Ascending aorta (tissue), 2 donors: ENCODE measurements around the gene MARK3. TPM values are rescaled to one million over a fixed set of nuclear protein-coding genes. Genes with fewer than 3 reads are reported as not detected.

ENCODE experiments used
- DNase-seq, 2 donors: peaks; one replicate each; pipeline ENCODE4 v3.0.0-alpha.2; 2019; ENCODE audit warnings: low spot score in 2 of 2
- H3K27ac ChIP-seq, 2 donors: fragments of 200-600 bp; sonication (generic); one replicate each; pipeline ENCODE4 v1.5.1; 2016 to 2017; ENCODE audit warnings: mild to moderate bottlenecking in 1 of 2
- H3K27me3 ChIP-seq: fragments of 200-600 bp; sonication (generic); one replicate; pipeline ENCODE4 v1.5.1; 2017
- H3K36me3 ChIP-seq, 2 donors: fragments of 200-600 bp; sonication (generic); one replicate each; pipeline ENCODE4 v1.5.1; 2016
- H3K4me1 ChIP-seq, 2 donors: fragments of 200-600 bp; sonication (generic); one replicate each; pipeline ENCODE4 v1.5.1; 2016 to 2017; ENCODE audit warnings: mild to moderate bottlenecking in 1 of 2
- H3K4me3 ChIP-seq, 2 donors: fragments of 200-600 bp; sonication (generic); one replicate each; pipeline ENCODE4 v1.5.1; 2016 to 2017; ENCODE audit warnings: mild to moderate bottlenecking in 1 of 2
- H3K9me3 ChIP-seq, 2 donors: fragments of 200-600 bp; sonication (generic); one replicate each; pipeline ENCODE4 v1.5.1; 2016
- intact Hi-C: fragments of 100-400 bp; cut with DNase I; formaldehyde crosslinking; loops from one replicate; pipeline ENCODE4 v1.15.1; 2023
- total RNA-seq: library from RNA; depleted of rRNA; stranded (reverse); fragments of >200 nt; gene quantifications from one replicate; pipeline ENCODE4 v1.1.0, GENCODE V29; 2016
- TF ChIP-seq, protein P1 (sequence below), 3 experiments: fragments of 200-600 bp in 2 of 3; fragments of 450-650 bp in 1 of 3; sonication (generic) in 2 of 3; IDR thresholded peaks; one replicate each; pipeline ENCODE4 v1.5.1; 2016 to 2019; ENCODE audit warnings: antibody characterized with exemption in 3 of 3, mild to moderate bottlenecking in 1 of 3, moderate library complexity in 1 of 3

MARK3 gene
- total RNA-seq, 1 donor from 2014 or later = 78.1 TPM

DNA sequence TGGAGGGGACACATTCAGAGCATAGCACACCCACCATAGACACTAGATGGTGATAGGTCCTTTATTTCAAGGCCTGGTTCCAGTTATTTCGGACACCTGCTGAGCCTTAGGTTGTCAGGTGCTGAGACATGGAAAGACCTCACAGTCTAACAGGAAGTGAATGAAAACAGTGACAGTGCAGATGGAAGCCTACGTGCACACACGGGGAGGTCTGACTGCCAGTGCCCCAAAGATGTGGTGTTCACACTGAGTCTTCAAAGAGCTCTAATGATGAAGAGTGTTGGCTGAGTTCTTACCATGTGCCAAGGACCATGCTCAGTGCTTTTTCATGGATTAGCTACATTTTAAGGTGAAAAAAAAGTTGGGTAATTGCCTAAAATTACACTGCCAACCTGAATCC, 90.8 kb downstream of the MARK3 start:
- H3K27me3 ChIP-seq = no peaks in the 10 kb centered on the region
- intact Hi-C loops = no loop called here
- H3K4me1 ChIP-seq = no peaks in the 10 kb centered on the region

DNA sequence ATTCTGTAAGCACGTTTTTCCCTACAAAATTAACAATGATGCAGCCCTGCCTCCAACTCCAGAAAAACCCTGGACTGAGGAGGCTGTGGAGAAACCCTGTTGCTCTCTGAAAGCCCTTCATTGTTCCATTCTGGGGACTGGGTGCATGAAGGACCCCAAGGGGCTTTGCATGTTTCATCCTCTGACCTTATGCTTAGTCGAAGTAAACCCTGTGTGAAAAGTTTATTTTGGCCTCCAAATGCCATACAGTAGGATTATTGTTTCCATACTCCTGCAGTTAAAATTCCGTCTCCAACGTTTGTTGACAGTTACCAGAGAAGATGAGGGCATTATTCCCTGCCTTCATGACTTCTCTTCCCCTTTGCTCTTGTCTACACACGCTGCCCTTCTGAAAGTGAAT, 91.4 kb downstream of the MARK3 start:
- no peak for DNase-seq
- Histone ChIP-seq H3K27me3 (no peaks in the 10 kb centered on the region), H3K27ac (no peak overlapping the region), H3K9me3 (no peaks in the 10 kb centered on the region), H3K4me1 (no peaks in the 10 kb centered on the region), H3K4me3 (no peak overlapping the region), H3K36me3 (peaks cover 52% of the 10 kb centered on the region in 2 donors)
- intact Hi-C loops = no loop called here
- TF ChIP-seq, protein P1, sequence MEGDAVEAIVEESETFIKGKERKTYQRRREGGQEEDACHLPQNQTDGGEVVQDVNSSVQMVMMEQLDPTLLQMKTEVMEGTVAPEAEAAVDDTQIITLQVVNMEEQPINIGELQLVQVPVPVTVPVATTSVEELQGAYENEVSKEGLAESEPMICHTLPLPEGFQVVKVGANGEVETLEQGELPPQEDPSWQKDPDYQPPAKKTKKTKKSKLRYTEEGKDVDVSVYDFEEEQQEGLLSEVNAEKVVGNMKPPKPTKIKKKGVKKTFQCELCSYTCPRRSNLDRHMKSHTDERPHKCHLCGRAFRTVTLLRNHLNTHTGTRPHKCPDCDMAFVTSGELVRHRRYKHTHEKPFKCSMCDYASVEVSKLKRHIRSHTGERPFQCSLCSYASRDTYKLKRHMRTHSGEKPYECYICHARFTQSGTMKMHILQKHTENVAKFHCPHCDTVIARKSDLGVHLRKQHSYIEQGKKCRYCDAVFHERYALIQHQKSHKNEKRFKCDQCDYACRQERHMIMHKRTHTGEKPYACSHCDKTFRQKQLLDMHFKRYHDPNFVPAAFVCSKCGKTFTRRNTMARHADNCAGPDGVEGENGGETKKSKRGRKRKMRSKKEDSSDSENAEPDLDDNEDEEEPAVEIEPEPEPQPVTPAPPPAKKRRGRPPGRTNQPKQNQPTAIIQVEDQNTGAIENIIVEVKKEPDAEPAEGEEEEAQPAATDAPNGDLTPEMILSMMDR (IDR thresholded peaks at IDR 0.05) = no peak

More for the DNA sequence above, 90.8 kb downstream of the MARK3 start:
- Histone ChIP-seq H3K27ac (no peak overlapping the region), H3K4me3 (no peak overlapping the region), H3K36me3 (peaks cover 52 to 56% of the 10 kb centered on the region in 2 donors), H3K9me3 (no peaks in the 10 kb centered on the region)
- no peak for DNase-seq
- TF ChIP-seq, protein P1 (IDR thresholded peaks at IDR 0.05) = no peak

GRCh38 chr14:103480595-103480994, 95.4 kb downstream of the MARK3 start:
- DNase-seq = peak in 1 of 2 donors; percentile 5
- Histone ChIP-seq H3K4me1 (no peaks in the 10 kb centered on the region), H3K4me3 (no peak overlapping the region), H3K36me3 (peaks cover 32 to 59% of the 10 kb centered on the region in 2 donors), H3K27ac (no peak overlapping the region), H3K9me3 (no peaks in the 10 kb centered on the region), H3K27me3 (no peaks in the 10 kb centered on the region)
- TF ChIP-seq, protein P1 (IDR thresholded peaks at IDR 0.05) = no peak
- intact Hi-C loops = no loop called here

DNA sequence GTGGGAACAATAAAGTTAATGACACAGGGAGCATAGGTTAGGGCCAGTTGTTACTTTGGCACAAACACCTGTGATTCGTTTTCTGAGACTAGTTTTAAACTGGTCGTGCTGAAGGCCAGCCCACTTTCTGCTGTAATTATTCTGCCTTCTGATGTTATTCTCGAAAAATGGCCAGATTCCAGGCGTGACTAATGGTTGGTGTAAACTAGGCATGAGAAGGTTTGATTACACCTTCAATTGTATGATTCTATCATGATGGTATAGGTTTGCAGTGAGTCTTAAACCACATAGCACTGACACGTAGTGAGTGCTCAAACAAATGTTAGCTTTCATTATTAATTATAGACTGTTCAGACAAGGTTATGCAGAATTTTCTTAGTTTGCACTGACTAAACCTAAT, 98.4 kb downstream of the MARK3 start:
- Histone ChIP-seq H3K27me3 (no peaks in the 10 kb centered on the region), H3K4me3 (no peak overlapping the region), H3K4me1 (no peaks in the 10 kb centered on the region), H3K36me3 (peaks cover 13 to 53% of the 10 kb centered on the region in 2 donors), H3K9me3 (no peaks in the 10 kb centered on the region), H3K27ac (no peak overlapping the region)
- TF ChIP-seq, protein P1 (IDR thresholded peaks at IDR 0.05) = no peak
- peak in 1 of 2 donors; percentile 27 for DNase-seq
- intact Hi-C loops = no loop called here

DNA sequence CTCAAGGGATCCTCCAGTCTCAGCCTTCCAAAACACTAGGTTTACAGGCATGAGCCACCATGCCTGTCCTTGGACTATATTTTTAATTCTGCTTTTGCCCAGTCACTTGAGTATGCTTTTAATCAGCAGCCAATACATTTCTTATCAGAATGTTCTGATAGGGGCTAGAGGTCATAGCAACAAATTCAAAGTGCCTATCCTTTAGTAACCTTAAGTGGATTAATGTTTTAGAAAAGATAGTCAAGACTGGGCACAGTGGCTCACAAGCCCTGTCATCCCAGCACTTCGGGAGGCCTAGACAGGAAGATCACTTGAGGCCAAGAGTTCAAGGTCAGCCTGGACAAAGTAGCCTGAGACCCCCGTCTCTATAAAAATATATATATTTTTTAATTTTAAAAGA, 100.3 kb downstream of the MARK3 start:
- no peaks in the 10 kb centered on the region for H3K27me3 ChIP-seq
- H3K4me3 ChIP-seq = no peak overlapping the region
- intact Hi-C loops = no loop called here
- peak in 1 of 2 donors; percentile 12 for DNase-seq
- H3K4me1 ChIP-seq = no peaks in the 10 kb centered on the region
- H3K9me3 ChIP-seq = no peaks in the 10 kb centered on the region
- no peak overlapping the region for H3K27ac ChIP-seq
- H3K36me3 ChIP-seq = peaks cover 14 to 48% of the 10 kb centered on the region in 2 donors
- TF ChIP-seq, protein P1 (IDR thresholded peaks at IDR 0.05) = no peak

DNA sequence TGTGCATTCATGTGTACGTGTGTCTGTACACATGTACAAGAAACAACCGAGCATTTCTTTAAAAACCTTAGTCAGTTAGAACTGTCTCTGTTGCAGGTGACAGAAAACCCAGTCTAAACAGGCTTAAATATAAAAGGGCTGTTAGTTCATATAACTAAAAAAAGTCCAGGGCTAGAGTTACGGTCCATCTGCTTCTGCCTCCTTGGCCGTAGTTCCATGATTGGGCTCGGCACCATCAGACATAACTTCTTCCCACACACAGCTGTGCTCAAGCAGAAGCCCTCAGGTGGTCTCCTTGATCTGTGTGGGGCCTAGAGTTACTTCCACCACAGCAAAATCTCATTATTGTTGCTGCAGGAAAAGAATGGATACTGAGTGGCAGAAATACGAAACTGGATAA, 102.9 kb downstream of the MARK3 start:
- peak in 1 of 2 donors; percentile 39 for DNase-seq
- no peak overlapping the region for H3K27ac ChIP-seq
- H3K36me3 ChIP-seq = peaks cover 8 to 38% of the 10 kb centered on the region in 2 donors
- no peak overlapping the region for H3K4me3 ChIP-seq
- H3K9me3 ChIP-seq = no peaks in the 10 kb centered on the region
- TF ChIP-seq, protein P1 (IDR thresholded peaks at IDR 0.05) = no peak
- intact Hi-C loops = no loop called here
- no peaks in the 10 kb centered on the region for H3K27me3 ChIP-seq
- H3K4me1 ChIP-seq = peaks cover 0 to 2% of the 10 kb centered on the region in 2 donors
